IPS-20b (cell line): ENCODE measurements around the gene RAF1.
"Not testable (repeated sequence)": the region's sequence is repeated elsewhere in the genome, so short reads cannot be mapped to it uniquely, and the experiment has no call there.

ENCODE experiments used
- H3K27ac ChIP-seq: one replicate; pipeline ENCODE4 v1.5.1; 2013; ENCODE audit warnings: low read length
- H3K27me3 ChIP-seq: 2 replicates; pipeline ENCODE4 v1.6.1; 2013; ENCODE audit warnings: mild to moderate bottlenecking, low read length, inconsistent platforms; ENCODE audit not compliant: insufficient read depth
- H3K36me3 ChIP-seq: 2 replicates; pipeline ENCODE4 v1.6.1; 2013; ENCODE audit warnings: low read depth, mild to moderate bottlenecking, inconsistent platforms, low read length, moderate library complexity; ENCODE audit not compliant: insufficient read depth
- H3K4me1 ChIP-seq: 2 replicates; pipeline ENCODE4 v1.6.1; 2013; ENCODE audit warnings: mild to moderate bottlenecking, control low read depth, inconsistent platforms, low read length, moderate library complexity; ENCODE audit not compliant: insufficient read depth
- H3K4me3 ChIP-seq: 2 replicates; pipeline ENCODE4 v1.5.1; 2013; ENCODE audit warnings: mild to moderate bottlenecking, low read length, inconsistent platforms
- H3K9ac ChIP-seq: 2 replicates; pipeline ENCODE4 v1.6.1; 2013; ENCODE audit warnings: low read depth, mild to moderate bottlenecking, inconsistent platforms, low read length, moderate library complexity
- H3K9me3 ChIP-seq: 2 replicates; pipeline ENCODE4 v1.6.1; 2013; ENCODE audit warnings: mild to moderate bottlenecking, low read depth, low read length, inconsistent platforms; ENCODE audit not compliant: insufficient read depth

Gene RAF1

DNA sequence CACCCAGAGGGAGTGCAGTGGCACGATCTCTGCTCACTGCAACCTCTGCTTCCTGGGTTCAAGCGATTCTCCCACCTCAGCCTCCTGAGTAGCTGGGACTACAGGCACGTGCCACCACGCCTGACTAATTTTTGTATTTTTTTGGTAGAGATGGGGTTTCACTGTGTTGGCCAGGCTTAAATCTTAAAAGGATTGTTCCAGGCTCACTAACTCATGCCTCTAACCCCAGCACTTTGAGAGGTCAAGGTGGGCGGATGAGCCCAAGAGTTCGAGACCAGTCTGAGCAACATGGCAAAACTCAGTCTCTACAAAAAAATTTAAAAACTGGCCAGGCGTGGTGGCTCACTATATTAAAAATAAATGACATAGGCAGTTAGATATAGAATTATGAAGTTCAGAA lies 33.1 kb downstream of the RAF1 start:
- not testable (repeated sequence) for H3K9ac ChIP-seq, H3K27me3 ChIP-seq, H3K9me3 ChIP-seq, H3K27ac ChIP-seq, H3K4me3 ChIP-seq, H3K4me1 ChIP-seq, H3K36me3 ChIP-seq

DNA sequence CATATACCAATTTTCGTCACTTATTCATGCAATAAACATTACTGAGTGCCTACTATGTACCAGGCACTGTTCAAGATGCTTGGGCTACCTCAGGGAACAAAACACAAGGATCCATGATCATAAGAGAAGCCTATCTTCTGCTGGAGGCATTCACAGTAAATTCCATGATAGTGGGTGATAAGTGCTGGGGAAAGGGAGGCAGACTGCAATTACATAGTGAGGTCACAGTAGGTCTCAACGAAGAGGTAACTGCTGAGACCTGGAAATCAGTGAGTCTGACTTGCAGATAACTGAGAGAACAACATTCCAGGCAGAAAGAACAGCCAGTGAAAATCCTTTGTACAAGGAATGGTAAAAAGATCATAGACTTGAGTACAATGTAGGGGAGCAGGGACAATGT lies 33.6 kb downstream of the RAF1 start:
- no peaks in the 10 kb centered on the region for H3K9me3 ChIP-seq
- no peak overlapping the region for H3K27ac ChIP-seq
- H3K4me1 ChIP-seq: peaks cover 9% of the 10 kb centered on the region

GRCh38 chr3:12629560-12629959 lies 34.4 kb downstream of the RAF1 start:
- Histone ChIP-seq H3K9me3 (no peaks in the 10 kb centered on the region), H3K4me1 (peaks cover 9% of the 10 kb centered on the region), H3K36me3 (no peaks in the 10 kb centered on the region), H3K9ac (no peak overlapping the region), H3K4me3 (no peak overlapping the region), H3K27ac (no peak overlapping the region), H3K27me3 (no peaks in the 10 kb centered on the region)

More for the DNA sequence above, 33.6 kb downstream of the RAF1 start:
- Histone ChIP-seq H3K36me3 (no peaks in the 10 kb centered on the region), H3K27me3 (no peaks in the 10 kb centered on the region), H3K9ac (no peak overlapping the region), H3K4me3 (no peak overlapping the region)

GRCh38 chr3:12628813-12629212 lies 35.1 kb downstream of the RAF1 start:
- H3K27ac ChIP-seq: no peak overlapping the region
- H3K27me3 ChIP-seq: no peaks in the 10 kb centered on the region
- no peaks in the 10 kb centered on the region for H3K36me3 ChIP-seq
- no peak overlapping the region for H3K4me3 ChIP-seq
- H3K9ac ChIP-seq: no peak overlapping the region
- H3K9me3 ChIP-seq: no peaks in the 10 kb centered on the region
- H3K4me1 ChIP-seq: peaks cover 9% of the 10 kb centered on the region

GRCh38 chr3:12627370-12627769 lies 36.5 kb downstream of the RAF1 start:
- H3K27me3 ChIP-seq: no peaks in the 10 kb centered on the region
- no peak overlapping the region for H3K27ac ChIP-seq
- H3K4me3 ChIP-seq: no peak overlapping the region
- H3K9me3 ChIP-seq: no peaks in the 10 kb centered on the region
- peaks cover 9% of the 10 kb centered on the region for H3K4me1 ChIP-seq
- H3K9ac ChIP-seq: no peak overlapping the region
- H3K36me3 ChIP-seq: no peaks in the 10 kb centered on the region

DNA sequence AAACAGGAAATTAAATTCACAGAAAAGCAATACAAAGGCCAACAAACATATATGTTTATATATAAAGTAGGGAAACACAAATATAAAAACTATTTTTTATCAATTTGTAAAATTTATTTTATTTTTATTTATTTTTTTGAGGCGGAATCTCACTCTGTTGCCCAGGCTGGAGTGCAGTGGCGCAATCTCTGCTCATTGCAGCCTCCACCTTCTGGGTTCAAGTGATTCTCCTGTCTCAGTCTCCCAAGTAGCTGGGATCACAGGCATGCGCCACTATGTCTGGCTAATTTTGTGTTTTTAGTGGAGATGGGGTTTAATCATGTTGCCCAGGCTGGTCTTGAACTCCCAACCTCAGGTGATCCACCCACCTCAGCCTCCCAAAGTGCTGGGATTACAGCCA lies 39.0 kb downstream of the RAF1 start:
- H3K4me3 ChIP-seq, H3K9me3 ChIP-seq, H3K27ac ChIP-seq, H3K9ac ChIP-seq, H3K36me3 ChIP-seq, H3K27me3 ChIP-seq, H3K4me1 ChIP-seq: not testable (repeated sequence)

GRCh38 chr3:12624056-12624455 lies 39.9 kb downstream of the RAF1 start:
- Histone ChIP-seq H3K9me3 (no peaks in the 10 kb centered on the region), H3K36me3 (no peaks in the 10 kb centered on the region), H3K4me1 (no peaks in the 10 kb centered on the region), H3K9ac (no peak overlapping the region), H3K4me3 (no peak overlapping the region), H3K27me3 (no peaks in the 10 kb centered on the region), H3K27ac (no peak overlapping the region)

GRCh38 chr3:12622335-12622734 lies 41.6 kb downstream of the RAF1 start:
- Histone ChIP-seq H3K4me3 (no peak overlapping the region), H3K9ac (no peak overlapping the region), H3K4me1 (no peaks in the 10 kb centered on the region), H3K9me3 (no peaks in the 10 kb centered on the region), H3K27ac (no peak overlapping the region), H3K36me3 (peaks cover 12% of the 10 kb centered on the region), H3K27me3 (no peaks in the 10 kb centered on the region)

DNA sequence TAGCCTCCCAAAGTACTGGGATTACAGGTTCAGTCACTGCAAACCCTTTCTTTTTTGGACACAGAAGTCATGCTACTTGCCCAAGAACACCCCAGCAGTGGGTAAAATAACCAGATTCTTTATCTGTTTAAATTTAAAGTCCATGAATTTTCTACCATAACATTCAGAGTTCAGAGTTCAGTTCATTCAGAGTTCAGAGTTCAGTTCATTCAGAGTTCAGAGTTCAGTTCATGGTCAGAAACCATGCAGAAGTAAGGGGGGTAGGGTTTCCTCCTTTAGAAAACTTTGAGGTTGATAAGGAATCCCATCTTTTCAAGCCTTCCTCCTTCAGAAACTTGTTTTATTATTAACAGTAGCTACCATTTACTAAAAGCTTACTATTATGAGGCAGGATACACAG lies 43.2 kb downstream of the RAF1 start:
- no peaks in the 10 kb centered on the region for H3K4me1 ChIP-seq
- no peak overlapping the region for H3K4me3 ChIP-seq
- H3K27me3 ChIP-seq: no peaks in the 10 kb centered on the region
- H3K9me3 ChIP-seq: no peaks in the 10 kb centered on the region
- H3K27ac ChIP-seq: no peak overlapping the region
- peaks cover 27% of the 10 kb centered on the region for H3K36me3 ChIP-seq
- no peak overlapping the region for H3K9ac ChIP-seq

DNA sequence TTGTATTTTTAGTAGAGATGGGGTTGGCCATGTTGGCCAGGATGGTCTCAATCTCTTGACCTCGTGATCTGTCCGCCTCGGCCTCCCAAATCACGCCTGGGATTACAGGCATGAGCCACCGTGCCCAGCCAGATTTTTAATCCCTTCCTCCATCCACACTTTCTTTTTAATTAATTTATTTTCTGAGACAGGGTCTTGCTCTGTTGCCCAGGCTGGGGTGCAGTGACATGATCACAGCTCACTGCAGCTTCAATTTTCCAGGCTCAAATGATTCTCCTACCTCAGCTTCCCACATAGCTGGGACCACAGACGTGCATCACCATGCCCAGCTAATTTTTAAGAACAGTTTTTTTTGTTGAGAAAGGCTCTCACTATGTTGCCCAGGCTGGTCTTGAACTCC lies 43.6 kb downstream of the RAF1 start:
- Histone ChIP-seq H3K9me3 (no peaks in the 10 kb centered on the region), H3K36me3 (peaks cover 30% of the 10 kb centered on the region), H3K4me3 (no peak overlapping the region), H3K9ac (no peak overlapping the region), H3K27ac (no peak overlapping the region), H3K27me3 (no peaks in the 10 kb centered on the region), H3K4me1 (no peaks in the 10 kb centered on the region)

DNA sequence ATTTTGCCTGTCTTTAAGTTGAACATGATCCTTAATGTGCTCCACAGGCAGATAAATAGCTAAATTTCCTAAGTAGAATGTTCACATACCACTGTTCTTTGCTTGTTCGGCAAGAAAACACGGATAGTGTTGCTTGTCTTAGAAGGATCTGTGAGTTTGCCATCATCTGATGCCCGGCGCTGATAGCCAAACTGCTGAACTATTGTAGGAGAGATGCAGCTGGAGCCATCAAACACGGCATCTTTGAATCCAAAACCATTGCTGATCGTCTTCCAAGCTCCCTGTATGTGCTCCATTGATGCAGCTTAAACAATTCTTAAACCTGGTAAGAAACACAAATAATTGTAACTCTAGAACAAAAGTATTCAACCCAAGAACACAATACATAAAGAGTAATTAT lies 45.5 kb downstream of the RAF1 start:
- Histone ChIP-seq H3K9ac (no peak overlapping the region), H3K27me3 (no peaks in the 10 kb centered on the region), H3K4me1 (no peaks in the 10 kb centered on the region), H3K36me3 (peaks cover 41% of the 10 kb centered on the region), H3K27ac (no peak overlapping the region), H3K9me3 (no peaks in the 10 kb centered on the region), H3K4me3 (no peak overlapping the region)

GRCh38 chr3:12615266-12615665 lies 48.7 kb downstream of the RAF1 start:
- Histone ChIP-seq H3K4me1 (no peaks in the 10 kb centered on the region), H3K9me3 (no peaks in the 10 kb centered on the region), H3K27me3 (no peaks in the 10 kb centered on the region), H3K27ac (no peak overlapping the region), H3K4me3 (no peak overlapping the region), H3K36me3 (peaks cover 62% of the 10 kb centered on the region), H3K9ac (no peak overlapping the region)

DNA sequence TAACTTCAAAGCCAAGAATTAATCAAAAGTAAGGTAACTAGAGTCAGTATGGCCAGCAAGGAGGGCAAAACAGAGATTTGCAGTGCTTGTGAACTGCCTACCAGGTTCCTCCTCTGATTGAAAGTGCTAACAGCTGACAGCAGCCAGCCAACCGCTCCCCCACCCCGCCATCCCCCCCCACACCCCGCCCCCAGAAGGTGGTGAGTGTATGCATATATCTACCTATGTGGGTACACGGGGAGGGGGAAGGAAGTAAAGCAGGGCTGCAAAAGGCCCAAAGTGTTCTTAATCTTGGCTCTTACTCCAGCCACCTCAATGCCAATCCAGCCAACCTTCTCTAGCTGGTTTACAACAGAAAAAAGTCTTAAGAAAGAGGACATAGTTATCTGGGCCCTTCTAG lies 50.7 kb downstream of the RAF1 start:
- Histone ChIP-seq H3K27ac (no peak overlapping the region), H3K4me3 (no peak overlapping the region), H3K4me1 (no peaks in the 10 kb centered on the region), H3K36me3 (peaks cover 74% of the 10 kb centered on the region), H3K27me3 (no peaks in the 10 kb centered on the region), H3K9me3 (no peaks in the 10 kb centered on the region), H3K9ac (no peak overlapping the region)
